Loucy (cell line): ENCODE results near the gene BCKDHA.

Experiments
- H2AFZ ChIP-seq: fragments of 200-600 bp; sonication (generic); 2 replicates; pipeline ENCODE4 v1.6.0; 2016; ENCODE audit warnings: antibody characterized with exemption, mild to moderate bottlenecking, low read length, moderate library complexity
- H3F3A ChIP-seq: fragments of 200-600 bp; 2 replicates; pipeline ENCODE4 v1.6.0; 2016; ENCODE audit warnings: antibody characterized with exemption, low read depth, mild to moderate bottlenecking
- H3K27me3 ChIP-seq: fragments of 200-600 bp; sonication (generic); 2 replicates; pipeline ENCODE4 v1.6.1; 2014; ENCODE audit warnings: low read length, mild to moderate bottlenecking; ENCODE audit not compliant: insufficient read depth, poor library complexity, severe bottlenecking
- H3K36me3 ChIP-seq: fragments of 200-600 bp; sonication (generic); 2 replicates; pipeline ENCODE4 v1.6.1; 2016; ENCODE audit warnings: low read length; ENCODE audit not compliant: insufficient read depth
- H3K4me1 ChIP-seq: fragments of 200-600 bp; sonication (generic); 2 replicates; pipeline ENCODE4 v1.5.1; 2014; ENCODE audit warnings: low read length, mild to moderate bottlenecking; ENCODE audit not compliant: insufficient read depth, poor library complexity, severe bottlenecking
- H3K4me2 ChIP-seq: fragments of 200-600 bp; sonication (generic); 2 replicates; pipeline ENCODE4 v1.6.0; 2014; ENCODE audit warnings: antibody characterized with exemption, low read length, low read depth, mild to moderate bottlenecking; ENCODE audit not compliant: poor library complexity, severe bottlenecking
- H3K4me3 ChIP-seq: fragments of 200-600 bp; sonication (generic); 2 replicates; pipeline ENCODE4 v1.5.1; 2014; ENCODE audit warnings: low read length, mild to moderate bottlenecking, mixed read lengths; ENCODE audit not compliant: poor library complexity, severe bottlenecking
- H3K79me2 ChIP-seq: fragments of 200-600 bp; sonication (generic); 2 replicates; pipeline ENCODE4 v1.6.1; 2014; ENCODE audit warnings: low read length; ENCODE audit not compliant: insufficient read depth
- H3K9ac ChIP-seq: fragments of 200-600 bp; sonication (generic); 2 replicates; pipeline ENCODE4 v1.6.0; 2014; ENCODE audit warnings: mild to moderate bottlenecking, low read depth, low read length, moderate library complexity; ENCODE audit not compliant: poor library complexity, severe bottlenecking
- H3K9me2 ChIP-seq: fragments of 200-600 bp; sonication (generic); replicated peaks from 2 replicates; pipeline ENCODE4 v1.6.1; 2016; ENCODE audit warnings: low read depth, low read length, mixed read lengths
- H3K9me3 ChIP-seq: fragments of 200-600 bp; sonication (generic); 2 replicates; pipeline ENCODE4 v1.6.1; 2014; ENCODE audit warnings: mild to moderate bottlenecking, antibody characterized with exemption, low read length, low read depth; ENCODE audit not compliant: insufficient read depth
- H4K20me1 ChIP-seq: fragments of 200-600 bp; sonication (generic); 2 replicates; pipeline ENCODE4 v1.6.0; 2014; ENCODE audit warnings: antibody characterized with exemption, low read length, mild to moderate bottlenecking; ENCODE audit not compliant: insufficient read depth, poor library complexity, severe bottlenecking
- CTCF ChIP-seq: fragments of 200-600 bp; sonication (generic); conservative IDR thresholded peaks from 2 replicates; pipeline ENCODE4 v1.5.1; 2014; ENCODE audit warnings: mild to moderate bottlenecking, antibody characterized with exemption, low read length
- EZH2phosphoT487 ChIP-seq: fragments of 200-600 bp; IDR thresholded peaks from 2 replicates; pipeline ENCODE4 v1.6.1; 2018; ENCODE audit warnings: antibody characterized with exemption, mild to moderate bottlenecking, moderate library complexity, borderline replicate concordance

The BCKDHA gene

GRCh38 chr19:41452584-41453275 lies 55.1 kb downstream of the BCKDHA start:
- no peaks in the 10 kb centered on the region for H3F3A ChIP-seq
- no peaks in the 10 kb centered on the region for H4K20me1 ChIP-seq
- TF ChIP-seq EZH2phosphoT487 (no peak), CTCF (no peak)
- H3K27me3 ChIP-seq, result no peaks in the 10 kb centered on the region
- H3K4me1 ChIP-seq, result no peaks in the 10 kb centered on the region
- no peak overlapping the region for H3K9ac ChIP-seq
- no peaks in the 10 kb centered on the region for H3K79me2 ChIP-seq
- H2AFZ ChIP-seq, result no peak overlapping the region
- no peaks in the 10 kb centered on the region for H3K9me3 ChIP-seq
- no peaks in the 10 kb centered on the region for H3K36me3 ChIP-seq
- no peak overlapping the region for H3K4me2 ChIP-seq
- H3K9me2 ChIP-seq, result no peaks in the 10 kb centered on the region
- H3K4me3 ChIP-seq, result no peak overlapping the region

- H3K27me3 ChIP-seq, result no peaks in the 10 kb centered on the region
- H3K9ac ChIP-seq, result no peak overlapping the region
- no peak overlapping the region for H2AFZ ChIP-seq
- H3F3A ChIP-seq, result no peaks in the 10 kb centered on the region
- H3K9me3 ChIP-seq, result no peaks in the 10 kb centered on the region
- no peaks in the 10 kb centered on the region for H4K20me1 ChIP-seq
- no peaks in the 10 kb centered on the region for H3K9me2 ChIP-seq
- TF ChIP-seq CTCF (no peak), EZH2phosphoT487 (no peak)
- H3K4me2 ChIP-seq, result no peak overlapping the region
- no peaks in the 10 kb centered on the region for H3K4me1 ChIP-seq
- no peak overlapping the region for H3K4me3 ChIP-seq
- no peaks in the 10 kb centered on the region for H3K36me3 ChIP-seq
- H3K79me2 ChIP-seq, result no peaks in the 10 kb centered on the region
These were observed 58.3 kb downstream of the BCKDHA start for GRCh38 chr19:41455936-41456335.

DNA sequence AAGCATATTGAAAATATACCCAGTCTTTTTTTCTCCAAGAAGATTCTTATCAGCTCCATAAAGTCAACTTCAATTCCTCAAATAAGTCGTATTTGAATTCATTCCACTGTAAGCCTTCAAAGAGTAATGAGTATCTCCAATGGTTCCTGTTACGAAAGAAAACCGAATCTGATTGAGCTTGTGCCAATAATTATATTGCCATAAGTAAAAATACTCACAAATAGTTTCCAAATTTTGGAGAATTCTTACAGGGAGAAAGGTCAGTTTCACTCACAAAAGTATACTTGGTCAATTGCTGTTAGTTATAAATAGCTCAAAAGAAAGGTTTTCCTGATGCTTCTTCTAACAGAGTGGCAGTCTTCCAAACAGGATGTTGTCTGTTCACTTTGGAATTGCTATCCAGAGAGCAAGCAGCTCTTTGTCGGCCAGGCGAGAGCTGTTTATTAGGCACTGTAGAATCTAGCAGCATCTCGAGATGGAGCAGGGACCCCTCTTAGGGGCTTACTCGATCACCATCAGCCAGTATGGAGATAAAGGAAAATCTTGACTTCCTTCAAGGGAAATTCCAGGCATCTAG lies 58.8 kb downstream of the BCKDHA start:
- Histone ChIP-seq H4K20me1 (no peaks in the 10 kb centered on the region), H2AFZ (no peak overlapping the region), H3F3A (no peaks in the 10 kb centered on the region), H3K79me2 (no peaks in the 10 kb centered on the region), H3K9ac (no peak overlapping the region), H3K9me2 (no peaks in the 10 kb centered on the region), H3K9me3 (no peaks in the 10 kb centered on the region), H3K27me3 (no peaks in the 10 kb centered on the region), H3K4me1 (no peaks in the 10 kb centered on the region), H3K4me3 (no peak overlapping the region), H3K36me3 (no peaks in the 10 kb centered on the region), H3K4me2 (no peak overlapping the region)
- TF ChIP-seq EZH2phosphoT487 (no peak), CTCF (no peak)
